Measurements from ENCODE around the gene COG7. TPM values are rescaled to one million over a fixed set of nuclear protein-coding genes. Genes with fewer than 3 reads are reported as not detected.
"Not testable (repeated sequence)": the region's sequence is repeated elsewhere in the genome, so short reads cannot be mapped to it uniquely, and the experiment has no call there.

COG7 gene
- total RNA-seq, 1 donor from 2014 or later = 29.4 TPM

- intact Hi-C loops (cut with DNase I) = no loop called here
- ATAC-seq = no peak
Measured at GRCh38 chr16:23424292-23424958, 28.6 kb downstream of the COG7 start.

DNA sequence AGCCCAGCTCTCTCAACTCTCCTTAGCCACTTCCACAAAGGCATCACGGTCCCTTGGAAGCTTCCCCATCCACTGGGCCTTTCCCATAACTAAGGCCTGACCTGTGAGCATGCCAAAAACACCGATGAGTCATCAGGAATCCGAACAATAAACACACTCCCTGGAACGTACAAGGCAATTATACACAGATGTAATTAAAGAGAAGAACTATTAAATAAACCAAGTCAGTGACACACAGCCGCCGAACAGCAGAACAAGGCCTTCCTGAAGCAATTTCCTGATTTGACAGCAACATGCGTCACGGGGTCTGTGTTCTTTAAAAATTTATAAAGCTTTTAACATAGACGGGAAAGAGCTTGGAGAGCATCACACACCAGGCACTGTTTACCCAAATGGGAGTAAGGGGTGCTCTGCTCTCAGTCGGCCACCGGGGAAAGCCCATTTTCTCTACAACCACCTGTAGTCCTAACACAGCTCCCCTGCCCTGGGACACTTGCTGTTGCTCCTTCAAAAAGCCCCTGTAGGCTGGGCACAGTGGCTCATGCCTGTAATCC is 29.4 kb downstream of the COG7 start:
- peak; percentile 96 for ATAC-seq
- peak; percentile 74 for DNase-seq (ENCODE audit: low spot score)
- intact Hi-C loops (cut with DNase I) = no loop called here

More at GRCh38 chr16:23424292-23424958, 28.6 kb downstream of the COG7 start:
- no peak for DNase-seq (ENCODE audit: low spot score)

DNA sequence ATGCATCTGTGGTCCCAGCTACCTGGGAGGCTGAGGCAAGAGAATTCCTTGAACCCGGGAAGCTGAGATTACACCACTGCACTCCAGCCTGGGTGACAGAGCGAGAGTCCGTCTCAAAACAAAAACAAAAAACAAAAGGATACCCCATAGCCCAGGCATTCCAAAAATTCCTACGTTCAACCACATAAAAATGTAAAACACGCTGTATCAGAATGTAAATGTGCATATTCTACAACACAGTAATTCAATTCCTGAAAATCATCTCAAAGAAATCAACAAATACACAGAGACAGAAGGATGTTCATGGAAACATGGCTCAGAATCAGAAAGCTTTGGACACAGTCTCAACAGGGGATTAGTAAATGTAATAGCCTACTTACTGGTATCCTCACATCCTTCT is 33.0 kb downstream of the COG7 start:
- no peak for ATAC-seq
- no peak for DNase-seq (ENCODE audit: low spot score)
- intact Hi-C loops (cut with DNase I) = no loop called here

- DNase-seq (ENCODE audit: low spot score) (no peak), ATAC-seq (no peak)
- intact Hi-C loops (cut with DNase I) = no loop called here
Measured at GRCh38 chr16:23416816-23417215, 36.2 kb downstream of the COG7 start.

DNA sequence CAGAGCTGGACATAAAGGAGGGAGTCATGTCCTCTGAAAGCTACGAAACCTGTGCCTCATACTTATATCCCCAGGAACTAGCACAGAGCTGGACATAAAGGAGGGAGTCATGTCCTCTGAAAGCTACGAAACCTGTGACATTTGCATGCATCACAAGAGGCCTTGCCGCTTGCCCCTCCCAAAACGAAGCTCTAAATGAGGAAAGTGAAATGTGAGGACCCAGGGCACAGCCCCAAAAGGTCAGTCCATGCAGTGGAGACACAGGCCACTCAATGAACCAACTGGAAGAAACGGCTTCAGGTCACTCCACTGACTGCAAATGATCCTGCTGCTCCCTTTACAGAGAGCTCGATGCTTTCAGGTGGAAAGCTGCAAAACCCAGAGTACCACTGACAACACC is 38.3 kb downstream of the COG7 start:
- ATAC-seq = no peak
- intact Hi-C loops (cut with DNase I) = no loop called here

DNA sequence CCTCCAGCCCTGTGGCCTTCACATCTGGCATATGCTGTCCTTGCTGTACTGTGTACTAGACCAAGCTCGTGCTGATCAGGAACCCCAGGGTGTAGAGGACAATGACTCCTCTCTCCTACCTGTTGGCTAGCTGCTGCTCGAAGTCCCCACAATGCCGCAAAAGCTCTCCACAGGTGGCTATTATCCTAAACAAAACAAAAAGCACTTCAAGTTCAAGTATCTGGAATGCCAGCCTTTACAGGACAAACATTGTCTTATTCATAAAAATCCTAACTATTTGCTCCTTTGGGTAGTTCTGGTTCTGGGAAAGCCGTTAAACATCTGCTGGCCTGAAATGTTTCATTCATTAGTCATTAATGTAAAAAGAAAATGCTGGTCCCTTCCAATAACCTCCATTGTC is 42.8 kb downstream of the COG7 start:
- DNase-seq (ENCODE audit: low spot score) (no peak), ATAC-seq (no peak)
- intact Hi-C loops (cut with DNase I) = no loop called here

More for the DNA sequence above, 38.3 kb downstream of the COG7 start:
- DNase-seq (ENCODE audit: low spot score) = no peak

DNA sequence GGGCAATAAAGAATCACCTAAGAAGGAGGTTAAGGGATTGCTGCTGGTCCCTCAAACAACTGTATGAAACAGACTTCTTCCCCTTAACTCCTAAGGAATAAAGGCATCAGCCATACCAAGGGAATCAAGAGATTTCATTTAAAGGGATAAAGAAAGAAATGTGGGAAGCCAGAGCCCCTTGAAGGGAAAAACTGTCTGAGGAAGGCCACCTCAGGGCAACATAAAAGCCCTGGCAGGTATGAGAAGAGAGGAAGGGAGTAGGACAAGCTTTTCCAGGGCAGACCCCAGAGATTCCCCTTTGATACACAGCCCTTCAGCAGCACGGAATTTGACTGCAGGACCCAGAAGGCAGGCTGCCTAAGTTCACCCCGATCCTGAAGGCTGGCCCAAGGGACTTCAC is 43.5 kb downstream of the COG7 start:
- DNase-seq (ENCODE audit: low spot score) (no peak), ATAC-seq (no peak)
- intact Hi-C loops (cut with DNase I) = no loop called here

GRCh38 chr16:23408823-23409298 is 44.1 kb downstream of the COG7 start:
- intact Hi-C loops (cut with DNase I) = no loop called here
- ATAC-seq (peak; percentile 76), DNase-seq (ENCODE audit: low spot score) (no peak)

DNA sequence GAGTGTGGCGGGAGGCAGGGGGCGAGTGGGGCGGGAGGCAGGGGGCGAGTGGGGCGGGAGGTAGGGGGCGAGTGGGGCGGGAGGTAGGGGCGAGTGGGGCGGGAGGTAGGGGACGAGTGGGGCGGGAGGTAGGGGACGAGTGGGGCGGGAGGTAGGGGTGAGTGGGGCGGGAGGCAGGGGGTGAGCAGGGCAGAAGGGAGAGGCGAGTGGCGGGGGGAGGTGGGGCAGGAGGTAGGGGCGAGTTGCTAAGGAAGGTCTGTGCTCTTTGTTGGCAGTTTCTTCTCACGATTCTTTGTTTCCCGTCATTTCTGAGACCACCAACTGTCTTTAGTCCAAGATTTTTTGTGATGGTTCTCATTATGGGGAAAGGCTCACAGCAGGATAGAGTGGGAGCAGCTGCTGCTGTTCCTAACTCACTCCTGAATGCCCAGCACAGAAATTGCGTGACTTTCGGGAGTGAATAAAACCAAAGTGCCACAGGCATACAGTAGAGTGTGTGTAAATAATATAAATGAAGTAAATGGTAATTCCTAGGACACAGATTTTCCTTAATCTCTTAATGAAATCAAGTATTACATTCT is 44.7 kb downstream of the COG7 start:
- no peak for DNase-seq (ENCODE audit: low spot score)
- intact Hi-C loops (cut with DNase I) = no loop called here
- no peak for ATAC-seq

DNA sequence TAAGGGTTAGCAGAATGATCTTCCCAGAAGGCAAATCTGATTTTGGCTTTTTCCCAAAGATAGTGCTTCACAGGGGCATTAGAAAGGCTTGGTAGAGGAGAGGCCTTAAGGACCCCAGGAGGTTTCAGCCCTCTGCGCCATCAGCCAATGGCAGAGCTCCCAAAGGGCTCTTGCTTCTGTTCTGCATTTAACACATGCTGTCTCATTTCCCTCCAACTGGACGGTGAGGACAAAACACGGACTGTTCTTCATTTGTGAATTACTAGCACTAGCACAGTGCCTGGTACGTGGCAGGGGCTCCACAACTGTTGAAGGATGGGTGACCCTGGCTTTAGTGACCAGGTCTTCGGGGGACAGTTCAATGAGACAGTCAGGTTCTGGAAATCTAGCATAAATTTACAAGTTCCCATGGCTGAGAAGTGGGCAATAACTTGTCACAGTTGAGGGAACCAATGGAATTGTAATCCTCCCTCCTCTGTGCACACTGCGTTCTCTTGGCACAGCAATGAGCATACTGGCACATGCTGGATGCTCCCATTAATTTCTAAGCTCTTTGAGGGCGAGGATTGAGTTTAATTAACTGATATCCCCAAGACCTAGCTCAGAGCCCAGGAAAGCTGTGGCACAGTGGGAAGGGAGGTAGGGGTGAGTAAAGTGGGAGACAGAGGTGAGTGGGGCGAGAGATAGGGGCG is 45.4 kb downstream of the COG7 start:
- intact Hi-C loops (cut with DNase I) = no loop called here
- ATAC-seq (no peak), DNase-seq (ENCODE audit: low spot score) (no peak)

GRCh38 chr16:23406546-23407240 is 46.3 kb downstream of the COG7 start:
- ATAC-seq (no peak), DNase-seq (ENCODE audit: low spot score) (no peak)
- intact Hi-C loops (cut with DNase I) = no loop called here

DNA sequence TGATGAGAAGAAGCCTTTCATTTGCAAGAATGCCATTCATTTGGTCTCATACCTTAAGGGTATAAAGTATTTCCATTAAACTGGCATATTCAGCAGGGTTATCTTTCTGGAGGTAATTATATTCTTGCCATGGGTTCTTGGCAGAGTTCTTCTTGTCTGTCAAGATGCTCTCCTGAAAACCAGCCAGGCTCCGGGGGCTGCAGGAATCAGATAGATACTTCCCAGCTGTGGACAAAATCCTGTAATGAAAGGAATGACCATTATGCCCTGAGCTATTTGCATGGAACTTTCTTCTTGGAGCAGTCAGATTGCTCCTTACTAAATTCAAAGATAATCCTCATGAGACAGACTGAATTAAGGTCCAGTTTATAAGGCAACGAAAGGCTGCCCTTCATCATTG is 47.0 kb downstream of the COG7 start:
- intact Hi-C loops (cut with DNase I) = no loop called here
- DNase-seq (ENCODE audit: low spot score) = no peak

GRCh38 chr16:23403547-23403946 is 49.4 kb downstream of the COG7 start:
- intact Hi-C loops (cut with DNase I) = no loop called here
- DNase-seq (ENCODE audit: low spot score) = no peak
- ATAC-seq = no peak

More for the DNA sequence above, 47.0 kb downstream of the COG7 start:
- ATAC-seq = no peak

DNA sequence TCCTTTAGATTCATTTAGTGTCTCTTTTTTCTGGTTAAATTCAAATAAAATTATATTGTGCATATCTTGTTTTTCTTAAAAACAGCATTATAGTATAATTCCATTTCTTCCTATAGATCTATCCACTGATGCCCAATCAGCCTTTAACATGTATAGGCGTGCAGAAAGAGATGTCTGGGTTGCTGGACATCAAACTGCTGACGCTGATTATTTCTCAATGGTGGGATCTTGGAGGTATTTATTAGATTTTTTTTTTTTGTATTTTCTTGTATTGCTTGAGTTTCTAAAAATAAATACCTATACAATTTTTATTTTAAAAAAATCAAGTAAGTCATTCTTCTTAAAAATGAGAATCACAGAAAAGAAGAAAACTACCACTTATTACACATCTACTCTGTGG is 50.9 kb downstream of the COG7 start:
- DNase-seq (ENCODE audit: low spot score) (no peak), ATAC-seq (no peak)
- intact Hi-C loops (cut with DNase I) = no loop called here

GRCh38 chr16:23401139-23401538 is 51.9 kb downstream of the COG7 start:
- no peak for ATAC-seq
- DNase-seq (ENCODE audit: low spot score) = no peak
- intact Hi-C loops (cut with DNase I) = no loop called here

DNA sequence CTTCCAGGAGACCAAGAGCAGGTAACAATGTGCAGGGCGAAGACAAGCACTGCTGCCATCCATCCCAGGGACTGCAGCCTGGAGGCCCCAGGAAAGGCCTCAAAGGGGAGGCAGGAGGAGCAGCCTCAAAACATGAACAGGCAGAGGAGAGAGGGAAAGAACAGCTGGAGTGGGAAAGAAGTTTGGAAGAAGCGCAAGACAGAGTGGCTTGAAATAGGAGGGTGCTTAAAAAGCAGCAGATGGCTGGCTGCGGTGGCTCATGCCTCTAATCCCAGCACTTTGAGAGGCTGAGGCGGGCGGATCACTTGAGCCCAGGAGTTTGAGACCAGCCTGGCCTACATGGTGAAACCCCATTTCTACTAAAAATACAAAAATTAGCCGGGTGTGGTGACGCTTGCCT is 52.5 kb downstream of the COG7 start:
- ATAC-seq; intact Hi-C loops (cut with DNase I); DNase-seq (ENCODE audit: low spot score): not testable (repeated sequence)

GRCh38 chr16:23398987-23399805 is 53.8 kb downstream of the COG7 start:
- DNase-seq (ENCODE audit: low spot score) (no peak), ATAC-seq (peak; percentile 61)
- intact Hi-C loops (cut with DNase I) = no loop called here

DNA sequence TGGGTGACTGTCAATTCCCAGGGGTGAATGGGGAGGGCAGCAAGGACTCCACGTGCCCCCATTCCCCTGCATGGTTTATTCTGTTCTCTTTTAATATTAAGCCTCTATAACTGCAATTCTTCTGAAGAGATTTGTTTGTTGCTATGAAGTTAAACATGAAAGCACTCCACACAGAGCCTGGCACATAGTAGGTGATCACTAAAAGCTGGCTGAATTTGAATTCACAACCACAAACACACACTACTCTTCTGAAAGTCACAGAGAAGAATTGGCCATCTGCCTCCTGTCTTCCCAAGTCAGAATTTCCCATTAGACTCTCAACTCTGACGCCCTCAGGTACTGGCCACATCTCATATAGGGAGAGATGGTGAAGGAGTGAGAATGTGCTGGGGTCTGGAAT is 55.5 kb downstream of the COG7 start:
- ATAC-seq = no peak
- DNase-seq (ENCODE audit: low spot score) = no peak
- intact Hi-C loops (cut with DNase I) = no loop called here

GRCh38 chr16:23395732-23396131 is 57.3 kb downstream of the COG7 start:
- no peak for ATAC-seq
- DNase-seq (ENCODE audit: low spot score) = no peak
- intact Hi-C loops (cut with DNase I) = no loop called here
